Measurements from ENCODE around the gene RGL4. TPM values are rescaled to one million over a fixed set of nuclear protein-coding genes. Genes with fewer than 3 reads are reported as not detected.

The RGL4 gene
- total RNA-seq, 4 donors from 2014 or later: not detected

DNA sequence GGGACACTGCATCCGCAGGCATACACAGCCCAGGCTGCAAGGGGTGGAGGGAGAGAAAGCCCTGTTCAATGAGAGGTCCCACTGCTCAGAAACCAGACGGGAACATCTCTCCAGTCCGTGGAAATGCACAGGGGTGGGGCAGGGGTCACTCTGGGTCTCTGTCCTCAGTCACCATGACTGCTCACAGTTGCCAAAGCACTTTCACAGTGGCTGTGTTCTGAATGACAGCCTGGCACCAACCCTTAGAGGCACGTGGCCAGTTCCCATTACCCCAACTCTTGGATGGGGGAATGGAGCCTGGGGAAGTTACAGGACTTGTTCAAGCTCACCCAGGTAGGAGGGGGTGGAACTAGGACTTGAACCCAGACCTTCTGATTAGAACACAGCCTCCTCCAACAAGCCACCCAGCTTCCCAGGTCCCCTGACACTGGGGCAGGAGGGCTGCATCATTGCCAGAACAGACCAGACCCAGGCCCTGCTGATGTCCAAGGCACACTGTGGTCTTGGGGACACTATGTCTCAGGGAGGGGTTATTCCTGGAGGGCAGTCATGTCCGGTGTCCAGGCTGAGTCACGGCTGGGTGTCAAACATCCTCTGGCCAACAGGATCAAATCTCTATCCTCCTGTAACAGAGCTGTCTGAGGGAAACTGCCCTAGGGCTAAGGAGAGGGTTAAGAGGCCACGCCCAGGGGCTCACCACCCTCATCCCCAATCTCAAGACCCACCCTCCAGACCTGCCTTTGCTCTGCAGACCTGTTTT is 51.9 kb downstream of the RGL4 start:
- Histone ChIP-seq H3K27me3 (no peaks in the 10 kb centered on the region), H3K36me3 (peaks cover 0 to 33% (median 0%) of the 10 kb centered on the region in 3 donors), H3K27ac (no peak overlapping the region), H3K4me3 (no peak overlapping the region), H3K4me1 (no peaks in the 10 kb centered on the region), H3K9me3 (no peaks in the 10 kb centered on the region)
- no peak for TF ChIP-seq POLR2A (IDR thresholded peaks at IDR 0.05)
- TF ChIP-seq, protein P1, sequence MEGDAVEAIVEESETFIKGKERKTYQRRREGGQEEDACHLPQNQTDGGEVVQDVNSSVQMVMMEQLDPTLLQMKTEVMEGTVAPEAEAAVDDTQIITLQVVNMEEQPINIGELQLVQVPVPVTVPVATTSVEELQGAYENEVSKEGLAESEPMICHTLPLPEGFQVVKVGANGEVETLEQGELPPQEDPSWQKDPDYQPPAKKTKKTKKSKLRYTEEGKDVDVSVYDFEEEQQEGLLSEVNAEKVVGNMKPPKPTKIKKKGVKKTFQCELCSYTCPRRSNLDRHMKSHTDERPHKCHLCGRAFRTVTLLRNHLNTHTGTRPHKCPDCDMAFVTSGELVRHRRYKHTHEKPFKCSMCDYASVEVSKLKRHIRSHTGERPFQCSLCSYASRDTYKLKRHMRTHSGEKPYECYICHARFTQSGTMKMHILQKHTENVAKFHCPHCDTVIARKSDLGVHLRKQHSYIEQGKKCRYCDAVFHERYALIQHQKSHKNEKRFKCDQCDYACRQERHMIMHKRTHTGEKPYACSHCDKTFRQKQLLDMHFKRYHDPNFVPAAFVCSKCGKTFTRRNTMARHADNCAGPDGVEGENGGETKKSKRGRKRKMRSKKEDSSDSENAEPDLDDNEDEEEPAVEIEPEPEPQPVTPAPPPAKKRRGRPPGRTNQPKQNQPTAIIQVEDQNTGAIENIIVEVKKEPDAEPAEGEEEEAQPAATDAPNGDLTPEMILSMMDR (IDR thresholded peaks at IDR 0.05): no peak
- no peak for DNase-seq

DNA sequence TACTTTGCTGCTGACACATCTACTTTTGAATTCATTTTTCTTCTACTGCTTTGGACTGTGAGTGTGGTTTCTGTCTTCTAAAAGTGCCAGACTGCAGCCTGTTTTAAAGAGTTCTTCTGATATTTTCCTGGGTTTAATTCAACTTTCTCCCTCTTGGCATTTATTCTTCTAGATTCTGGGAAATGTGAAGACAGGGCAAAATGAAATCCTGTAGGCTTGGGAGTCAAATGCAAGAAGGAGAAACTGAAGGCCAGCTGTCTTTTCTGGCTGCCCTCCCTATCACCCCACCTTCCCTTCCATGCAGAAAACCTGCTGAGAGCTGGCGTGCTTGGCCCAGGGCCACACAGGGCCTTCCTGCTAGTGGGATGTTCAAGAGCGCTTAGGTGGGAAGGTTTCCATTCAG is 52.5 kb downstream of the RGL4 start:
- no peaks in the 10 kb centered on the region for H3K4me1 ChIP-seq
- no peaks in the 10 kb centered on the region for H3K9me3 ChIP-seq
- DNase-seq: no peak
- peaks cover 0 to 33% (median 0%) of the 10 kb centered on the region in 3 donors for H3K36me3 ChIP-seq
- H3K27ac ChIP-seq: no peak overlapping the region
- no peaks in the 10 kb centered on the region for H3K27me3 ChIP-seq
- no peak overlapping the region for H3K4me3 ChIP-seq
- TF ChIP-seq, protein P1 (IDR thresholded peaks at IDR 0.05): no peak
- no peak for TF ChIP-seq POLR2A (IDR thresholded peaks at IDR 0.05)

DNA sequence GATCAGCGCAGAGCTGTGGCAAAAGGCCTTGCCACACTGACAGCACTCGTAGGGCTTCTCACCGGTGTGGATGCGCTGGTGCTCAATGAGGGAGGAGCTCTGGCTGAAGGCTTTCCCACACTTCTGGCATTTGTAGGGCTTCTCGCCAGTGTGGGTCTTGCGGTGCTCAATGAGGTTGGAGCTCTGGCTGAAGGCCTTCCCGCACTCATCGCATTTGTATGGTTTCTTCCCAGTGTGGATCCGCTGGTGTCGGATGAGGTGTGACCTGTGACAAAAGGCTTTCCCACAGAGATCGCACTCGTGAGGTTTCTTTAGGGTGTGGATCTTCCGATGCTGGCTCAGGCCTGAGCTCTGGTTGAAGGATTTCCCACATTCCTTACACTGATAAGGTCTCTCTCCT is 53.2 kb downstream of the RGL4 start:
- no peak for DNase-seq

DNA sequence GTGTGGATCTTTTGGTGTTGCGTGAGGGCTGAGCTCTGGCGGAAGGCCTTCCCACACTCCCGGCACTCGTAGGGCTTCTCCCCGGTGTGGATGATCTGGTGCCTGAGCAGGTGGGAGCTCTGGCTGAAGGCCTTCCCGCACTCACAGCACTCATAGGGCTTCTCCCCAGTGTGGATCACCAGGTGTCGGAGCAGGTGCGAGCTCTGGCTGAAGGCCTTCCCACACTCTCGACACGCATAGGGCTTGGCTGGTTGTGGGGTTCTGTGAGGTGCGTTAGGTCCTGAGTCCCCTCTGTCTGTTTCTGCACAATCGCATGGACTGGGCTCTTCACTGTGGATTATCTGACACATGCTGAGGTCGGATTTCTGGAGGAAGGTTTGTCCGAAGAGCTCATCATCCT is 53.7 kb downstream of the RGL4 start:
- Histone ChIP-seq H3K27me3 (no peaks in the 10 kb centered on the region), H3K4me1 (no peaks in the 10 kb centered on the region), H3K36me3 (peaks cover 0 to 33% (median 0%) of the 10 kb centered on the region in 3 donors), H3K4me3 (no peak overlapping the region), H3K27ac (no peak overlapping the region), H3K9me3 (no peaks in the 10 kb centered on the region)
- no peak for DNase-seq
- TF ChIP-seq POLR2A (IDR thresholded peaks at IDR 0.05): no peak
- TF ChIP-seq, protein P1 (IDR thresholded peaks at IDR 0.05): no peak

More for the DNA sequence above, 53.2 kb downstream of the RGL4 start:
- Histone ChIP-seq H3K9me3 (no peaks in the 10 kb centered on the region), H3K4me3 (no peak overlapping the region), H3K27me3 (no peaks in the 10 kb centered on the region), H3K4me1 (no peaks in the 10 kb centered on the region), H3K36me3 (peaks cover 0 to 33% (median 0%) of the 10 kb centered on the region in 3 donors), H3K27ac (no peak overlapping the region)
- TF ChIP-seq, protein P1 (IDR thresholded peaks at IDR 0.05): no peak
- no peak for TF ChIP-seq POLR2A (IDR thresholded peaks at IDR 0.05)

DNA sequence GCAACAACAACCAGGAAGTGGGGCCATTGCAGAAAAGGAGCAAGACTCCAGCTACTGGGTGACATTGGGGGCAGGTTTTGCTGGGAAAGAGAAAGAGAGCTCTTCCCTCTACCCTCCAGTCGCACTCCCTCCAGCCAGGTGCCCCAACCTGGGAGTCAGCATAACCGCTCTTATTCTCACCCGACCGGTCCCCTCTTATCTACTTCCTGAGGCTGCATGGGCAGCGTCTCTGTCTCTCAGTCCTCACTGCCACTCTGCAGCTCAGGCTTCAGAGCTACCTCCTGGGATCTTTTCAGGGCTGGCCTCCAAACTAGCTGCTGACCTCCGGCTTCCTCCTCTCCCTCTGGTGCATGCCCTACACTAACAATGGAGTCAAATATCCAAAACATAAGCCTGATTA is 55.0 kb downstream of the RGL4 start:
- no peaks in the 10 kb centered on the region for H3K9me3 ChIP-seq
- no peak overlapping the region for H3K27ac ChIP-seq
- no peak for DNase-seq
- H3K4me3 ChIP-seq: no peak overlapping the region
- peaks cover 0 to 33% (median 0%) of the 10 kb centered on the region in 3 donors for H3K36me3 ChIP-seq
- no peaks in the 10 kb centered on the region for H3K27me3 ChIP-seq
- H3K4me1 ChIP-seq: peaks cover 0 to 9% (median 2%) of the 10 kb centered on the region in 4 donors
- TF ChIP-seq, protein P1 (IDR thresholded peaks at IDR 0.05): no peak
- no peak for TF ChIP-seq POLR2A (IDR thresholded peaks at IDR 0.05)

Other genes starting within 250 kb of the RGL4 start
- gene IGLL1, start 110.7 kb upstream of the RGL4 start, total RNA-seq: not detected
- 1 to 10 TPM in 1 of 4 donors, under 1 TPM in 1, not detected in 2; 0.67 to 1.1 TPM for gene DRICH1, start 58.7 kb upstream of the RGL4 start, total RNA-seq
- gene ZNF70, start 60.1 kb downstream of the RGL4 start, total RNA-seq: 10 to 100 TPM in 1 of 4 donors, 1 to 10 TPM in 3; 2.5 to 25.6 (median 6.2) TPM
- 10 to 100 TPM in 1 of 4 donors, not detected in 3; 29.7 TPM for gene VPREB3, start 63.4 kb downstream of the RGL4 start, total RNA-seq
- gene C22orf15, start 72.0 kb downstream of the RGL4 start, total RNA-seq: not detected
- 100 to 1,000 TPM; 112 to 219 (median 142) TPM for gene CHCHD10, start 77.0 kb downstream of the RGL4 start, total RNA-seq
- gene MMP11, start 81.8 kb downstream of the RGL4 start, total RNA-seq: 10 to 100 TPM in 3 of 4 donors, 1 to 10 TPM in 1; 2.9 to 19.5 (median 13.7) TPM
- gene SMARCB1, start 96.0 kb downstream of the RGL4 start, total RNA-seq: 10 to 100 TPM; 45.7 to 94.9 (median 77.0) TPM
- 10 to 100 TPM in 1 of 4 donors, 1 to 10 TPM in 3; 1.1 to 17.3 (median 3.4) TPM for gene DERL3, start 148.0 kb downstream of the RGL4 start, total RNA-seq
- gene SLC2A11, start 166.9 kb downstream of the RGL4 start, total RNA-seq: 10 to 100 TPM in 3 of 4 donors, 1 to 10 TPM in 1; 8.3 to 16.0 (median 14.8) TPM
- 100 to 1,000 TPM in 3 of 4 donors, 10 to 100 TPM in 1; 97.9 to 206 (median 151) TPM for gene MIF, start 203.4 kb downstream of the RGL4 start, total RNA-seq